ENCODE measurements around the gene MIOS. TPM values are rescaled to one million over a fixed set of nuclear protein-coding genes. Genes with fewer than 3 reads are reported as not detected.

Gene MIOS
- total and polyA plus RNA-seq, 8 donors, result 8.1 to 27.2 (median 18.7) TPM

GRCh38 chr7:7522421-7522820 lies 44.3 kb upstream of the MIOS start:
- intact Hi-C loops (cut with DNase I), result no loop called here
- H3K4me3 ChIP-seq, result no peak overlapping the region
- no peak for FAIRE-seq

GRCh38 chr7:7524121-7524520 lies 42.6 kb upstream of the MIOS start:
- ATAC-seq (no peak), FAIRE-seq (no peak), DNase-seq (no peak)
- Histone ChIP-seq H3K27ac (no peak overlapping the region), H3K27me3 (no peaks in the 10 kb centered on the region), H3K4me3 (no peak overlapping the region), H3K36me3 (no peaks in the 10 kb centered on the region), H3K4me1 (no peaks in the 10 kb centered on the region), H3K9me3 (no peaks in the 10 kb centered on the region)
- 75 to 84% methylated on average over 3 of the region's 3 CpGs for WGBS, 2 donors
- TF ChIP-seq, protein P1, sequence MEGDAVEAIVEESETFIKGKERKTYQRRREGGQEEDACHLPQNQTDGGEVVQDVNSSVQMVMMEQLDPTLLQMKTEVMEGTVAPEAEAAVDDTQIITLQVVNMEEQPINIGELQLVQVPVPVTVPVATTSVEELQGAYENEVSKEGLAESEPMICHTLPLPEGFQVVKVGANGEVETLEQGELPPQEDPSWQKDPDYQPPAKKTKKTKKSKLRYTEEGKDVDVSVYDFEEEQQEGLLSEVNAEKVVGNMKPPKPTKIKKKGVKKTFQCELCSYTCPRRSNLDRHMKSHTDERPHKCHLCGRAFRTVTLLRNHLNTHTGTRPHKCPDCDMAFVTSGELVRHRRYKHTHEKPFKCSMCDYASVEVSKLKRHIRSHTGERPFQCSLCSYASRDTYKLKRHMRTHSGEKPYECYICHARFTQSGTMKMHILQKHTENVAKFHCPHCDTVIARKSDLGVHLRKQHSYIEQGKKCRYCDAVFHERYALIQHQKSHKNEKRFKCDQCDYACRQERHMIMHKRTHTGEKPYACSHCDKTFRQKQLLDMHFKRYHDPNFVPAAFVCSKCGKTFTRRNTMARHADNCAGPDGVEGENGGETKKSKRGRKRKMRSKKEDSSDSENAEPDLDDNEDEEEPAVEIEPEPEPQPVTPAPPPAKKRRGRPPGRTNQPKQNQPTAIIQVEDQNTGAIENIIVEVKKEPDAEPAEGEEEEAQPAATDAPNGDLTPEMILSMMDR (IDR thresholded peaks at IDR 0.05), result no peak
- intact Hi-C loops (cut with DNase I), result no loop called here

More at GRCh38 chr7:7522421-7522820, 44.3 kb upstream of the MIOS start:
- ATAC-seq (no peak), DNase-seq (no peak)
- Histone ChIP-seq H3K27ac (no peak overlapping the region), H3K36me3 (no peaks in the 10 kb centered on the region), H3K4me1 (no peaks in the 10 kb centered on the region), H3K27me3 (no peaks in the 10 kb centered on the region), H3K9me3 (no peaks in the 10 kb centered on the region)
- 95 to 96% methylated on average over 3 of the region's 3 CpGs for WGBS, 2 donors
- TF ChIP-seq, protein P1 (IDR thresholded peaks at IDR 0.05), result no peak

DNA sequence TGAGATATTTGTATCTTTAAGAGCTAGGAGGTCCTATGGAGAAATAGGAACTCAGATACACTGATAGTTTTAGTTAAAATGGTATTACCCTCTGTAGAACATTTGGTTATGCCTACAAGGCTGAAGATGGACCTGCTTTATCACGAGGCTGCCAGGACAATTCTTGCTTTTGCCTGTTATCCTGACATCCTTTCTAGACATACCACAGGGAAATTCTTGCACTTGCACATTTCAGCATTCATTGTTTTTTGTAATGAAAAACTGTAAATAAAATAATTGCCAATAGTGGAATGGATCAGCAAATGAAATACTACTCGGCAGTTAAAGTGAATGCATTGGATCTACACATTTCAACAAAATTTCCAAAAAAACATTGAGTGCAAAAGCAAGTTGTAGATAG lies 40.7 kb upstream of the MIOS start:
- Histone ChIP-seq H3K36me3 (no peaks in the 10 kb centered on the region), H3K9me3 (no peaks in the 10 kb centered on the region), H3K27ac (no peak overlapping the region), H3K27me3 (no peaks in the 10 kb centered on the region), H3K4me1 (no peaks in the 10 kb centered on the region), H3K4me3 (no peak overlapping the region)
- DNase-seq, result no peak
- no peak for ATAC-seq
- intact Hi-C loops (cut with DNase I), result no loop called here
- TF ChIP-seq, protein P1 (IDR thresholded peaks at IDR 0.05), result no peak
- WGBS, 2 donors, result 94 to 95% methylated on average over 2 of the region's 2 CpGs
- FAIRE-seq, result no peak

- TF ChIP-seq, protein P1 (IDR thresholded peaks at IDR 0.05), result no peak
- no peaks in the 10 kb centered on the region for H3K4me1 ChIP-seq
- H3K9me3 ChIP-seq, result no peaks in the 10 kb centered on the region
- intact Hi-C loops (cut with DNase I), result no loop called here
- no peak overlapping the region for H3K4me3 ChIP-seq
- 92 to 99% methylated on average over 3 of the region's 3 CpGs for WGBS, 2 donors
- ATAC-seq (no peak), DNase-seq (no peak), FAIRE-seq (no peak)
- H3K27me3 ChIP-seq, result no peaks in the 10 kb centered on the region
- no peak overlapping the region for H3K27ac ChIP-seq
- no peaks in the 10 kb centered on the region for H3K36me3 ChIP-seq
These were observed 39.6 kb upstream of the MIOS start for GRCh38 chr7:7527047-7527446.

DNA sequence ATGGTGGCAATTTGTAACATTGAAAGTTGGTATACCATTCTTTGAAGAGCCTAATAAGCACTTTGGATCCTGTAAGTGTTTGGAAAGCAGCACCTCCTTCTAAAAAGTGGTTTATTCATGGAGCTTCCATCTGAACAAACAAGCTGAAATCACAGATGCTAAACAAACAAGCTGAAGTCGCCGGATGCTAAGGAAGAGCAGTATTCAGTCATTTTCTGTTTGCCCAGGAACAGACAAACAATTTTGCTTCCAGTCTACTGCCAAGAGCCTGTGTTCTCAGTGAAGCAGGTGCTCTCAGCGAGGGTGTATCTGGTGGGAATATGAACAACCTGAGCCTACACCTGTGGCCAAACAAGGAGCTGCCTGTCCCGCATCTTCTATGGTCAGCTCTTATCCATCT lies 37.4 kb upstream of the MIOS start:
- Histone ChIP-seq H3K27me3 (no peaks in the 10 kb centered on the region), H3K36me3 (no peaks in the 10 kb centered on the region), H3K9me3 (no peaks in the 10 kb centered on the region), H3K27ac (no peak overlapping the region), H3K4me1 (no peaks in the 10 kb centered on the region), H3K4me3 (no peak overlapping the region)
- DNase-seq (no peak), ATAC-seq (peak in 2 of 4 donors; percentile 71 to 75), FAIRE-seq (no peak)
- intact Hi-C loops (cut with DNase I), result no loop called here
- 68 to 71% methylated on average over 4 of the region's 4 CpGs for WGBS, 2 donors
- TF ChIP-seq, protein P1 (IDR thresholded peaks at IDR 0.05), result no peak

All from pancreas (tissue), 10 donors.